HG03565 (cell line): ENCODE results near the gene TMEM164.

Source experiments
- ATAC-seq: cut with Tn5 transposase; IDR thresholded peaks from one replicate; pipeline ENCODE4 v1.9.1; 2021; ENCODE audit warnings: mild to moderate bottlenecking, moderate library complexity; ENCODE audit not compliant: unreplicated experiment

Gene TMEM164

DNA sequence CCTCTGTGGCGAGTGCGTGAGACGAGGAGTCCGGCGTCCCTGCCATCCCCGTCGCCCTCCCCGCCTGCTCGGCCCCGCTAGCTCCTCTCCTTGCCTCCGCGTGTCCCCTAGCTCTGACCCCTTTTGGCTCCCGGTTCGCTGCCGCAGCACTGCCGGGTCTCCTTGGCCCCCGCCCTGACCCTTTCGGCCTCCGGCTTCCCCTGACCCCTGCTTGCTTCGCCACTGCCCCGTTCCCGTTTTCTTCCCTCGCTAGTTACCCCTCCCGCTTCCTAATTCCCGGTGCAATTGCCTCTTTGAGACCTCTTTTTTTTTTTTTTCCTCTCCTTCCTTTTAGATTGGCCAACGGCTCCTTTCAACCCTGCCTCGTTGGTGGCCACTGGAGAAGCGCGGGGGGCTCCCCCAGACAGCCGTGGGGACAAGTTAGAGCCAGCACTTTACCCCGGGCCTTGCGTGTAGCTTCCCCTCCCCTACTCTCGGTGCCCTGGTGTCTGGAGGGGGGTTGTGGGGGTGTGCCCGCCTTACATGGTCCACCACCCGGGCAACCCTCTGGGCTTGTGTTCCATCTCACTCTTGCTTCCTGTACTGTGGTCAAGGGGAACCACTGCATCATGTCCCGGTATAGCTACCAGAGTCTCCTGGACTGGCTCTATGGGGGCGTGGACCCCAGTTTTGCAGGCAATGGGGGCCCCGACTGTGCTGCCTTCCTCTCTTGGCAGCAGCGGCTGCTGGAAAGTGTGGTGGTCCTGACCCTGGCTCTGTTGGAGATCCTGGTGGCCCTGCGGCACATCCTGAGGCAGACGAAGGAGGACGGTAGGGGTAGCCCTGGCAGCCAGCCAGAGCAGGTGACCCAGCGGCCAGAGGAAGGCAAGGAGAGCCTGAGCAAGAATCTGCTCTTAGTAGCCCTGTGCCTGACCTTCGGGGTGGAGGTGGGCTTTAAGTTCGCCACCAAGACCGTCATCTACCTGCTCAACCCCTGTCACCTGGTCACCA is 548 bp downstream of the TMEM164 start:
- no peak for ATAC-seq

DNA sequence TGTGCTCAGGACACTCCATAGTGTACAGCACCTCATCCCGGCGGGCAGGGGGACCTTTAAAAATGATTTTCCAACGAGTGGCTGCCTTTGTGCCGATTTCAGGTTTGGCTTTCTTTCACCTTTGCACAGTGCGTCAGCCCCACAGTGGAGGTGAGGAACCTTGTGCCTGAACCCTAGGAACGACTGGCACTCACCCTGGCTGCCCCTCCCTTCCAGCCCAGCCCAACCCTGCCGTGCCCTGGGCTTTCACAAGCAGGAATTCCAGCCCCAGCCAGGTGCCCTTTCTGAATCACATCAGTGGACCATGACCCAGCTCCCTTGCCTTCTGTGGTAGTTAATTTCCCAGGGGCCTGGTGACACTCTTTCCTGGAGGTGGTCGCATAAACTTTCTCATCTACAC is 1.3 kb downstream of the TMEM164 start:
- ATAC-seq: no peak

DNA sequence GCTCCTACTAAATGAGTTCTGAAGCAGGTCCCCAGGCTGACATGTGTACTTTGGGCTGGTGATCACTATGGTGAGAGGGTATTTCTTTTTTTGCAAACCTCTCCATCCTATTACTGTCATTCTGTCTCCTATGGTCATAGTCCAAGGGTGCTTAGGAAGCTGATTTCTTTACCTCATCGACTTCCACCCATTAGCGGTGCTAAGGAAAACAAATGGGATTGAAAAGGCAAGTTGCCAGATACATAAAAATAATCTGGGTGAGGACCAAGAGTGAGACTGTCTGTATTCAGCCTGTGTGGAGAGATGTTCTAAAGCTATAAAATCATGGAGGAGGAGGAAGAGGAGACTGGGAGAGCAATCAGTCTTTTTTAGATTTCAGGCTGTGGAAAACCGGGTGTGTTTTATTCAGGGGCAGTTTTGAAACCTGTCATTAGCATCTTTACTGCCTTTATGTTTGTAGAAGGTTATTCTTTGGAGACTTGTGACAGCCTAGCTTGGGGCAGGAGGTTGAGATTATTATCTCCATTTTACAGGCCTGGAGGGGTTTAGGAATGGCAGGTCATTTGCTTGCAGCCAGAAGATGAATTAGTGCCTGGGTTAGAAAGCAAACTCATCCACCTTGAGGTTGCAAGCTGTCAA is 1.9 kb downstream of the TMEM164 start:
- ATAC-seq: no peak

DNA sequence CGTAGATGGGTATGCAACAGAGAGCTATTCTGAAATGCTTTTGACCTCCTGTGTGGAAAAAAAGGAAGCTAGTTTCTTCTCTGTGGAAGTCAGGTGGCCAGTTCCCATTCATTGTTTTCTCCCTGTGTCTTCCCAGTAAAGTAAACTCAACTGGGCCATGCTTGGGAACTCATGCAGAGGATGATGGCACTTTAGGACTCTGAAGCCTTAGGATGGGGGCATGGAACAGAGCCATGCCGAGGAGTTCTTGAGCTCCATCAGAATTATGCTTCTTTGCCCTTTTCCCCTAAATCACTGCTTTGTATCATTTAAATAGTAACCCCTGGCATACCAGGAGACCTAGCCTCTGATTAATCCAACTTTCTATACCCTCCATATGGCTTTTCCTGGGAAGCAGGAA is 3.2 kb downstream of the TMEM164 start:
- ATAC-seq: no peak

DNA sequence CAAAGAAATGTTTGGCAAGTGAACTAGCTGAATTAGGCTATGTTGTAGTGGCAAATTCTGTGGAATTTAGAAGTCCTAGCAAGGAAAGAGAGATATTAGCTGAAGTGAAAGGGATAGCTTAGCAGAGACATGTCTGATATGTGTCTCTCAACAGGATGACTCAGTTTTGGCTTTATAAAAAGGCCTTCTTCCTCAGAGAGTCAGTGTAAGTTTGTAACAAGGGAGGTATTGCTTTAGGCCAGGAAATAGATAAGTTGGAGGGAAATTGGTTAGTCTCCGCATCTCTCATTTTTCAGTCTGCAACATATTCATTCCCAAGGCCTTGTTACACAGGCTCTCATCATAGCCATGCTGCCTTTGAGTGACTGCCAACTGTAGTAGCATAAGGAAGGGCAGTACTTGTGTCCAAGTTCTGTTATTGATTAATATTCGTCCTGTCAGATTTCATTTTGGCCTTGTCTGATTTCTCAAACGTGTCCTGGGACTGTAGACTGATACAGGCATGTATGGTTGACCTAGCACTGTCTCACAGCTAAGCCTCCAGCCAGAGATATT is 4.0 kb downstream of the TMEM164 start:
- ATAC-seq: no peak

DNA sequence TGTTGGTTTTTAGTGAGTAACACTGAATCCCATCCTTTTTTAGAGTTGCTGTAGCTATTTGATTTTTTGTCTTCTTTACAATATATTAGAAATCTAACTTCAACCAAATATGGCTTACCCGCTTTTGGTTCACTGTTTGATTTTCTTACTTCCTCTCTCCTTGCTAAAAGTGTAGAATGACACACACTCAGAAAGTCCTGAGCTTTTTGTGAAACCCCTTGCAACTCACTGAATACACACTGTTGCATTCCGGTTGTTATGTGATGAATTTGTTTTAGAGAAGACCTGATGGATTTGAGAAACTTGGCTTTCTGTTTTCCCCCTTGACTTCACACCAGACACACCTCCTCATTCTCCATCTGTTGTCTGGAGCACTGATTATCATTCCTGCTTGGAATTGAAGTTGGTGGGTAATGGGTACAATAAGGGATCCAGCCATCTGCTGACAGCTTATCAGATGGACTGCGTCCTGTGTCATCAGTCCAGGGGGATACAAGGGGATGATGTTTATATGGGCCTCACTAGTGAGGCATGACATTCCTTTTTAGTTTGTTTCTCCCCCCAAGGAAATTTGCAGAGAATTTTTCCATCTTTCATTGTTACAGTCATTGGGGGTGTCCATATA is 5.2 kb downstream of the TMEM164 start:
- ATAC-seq: no peak

DNA sequence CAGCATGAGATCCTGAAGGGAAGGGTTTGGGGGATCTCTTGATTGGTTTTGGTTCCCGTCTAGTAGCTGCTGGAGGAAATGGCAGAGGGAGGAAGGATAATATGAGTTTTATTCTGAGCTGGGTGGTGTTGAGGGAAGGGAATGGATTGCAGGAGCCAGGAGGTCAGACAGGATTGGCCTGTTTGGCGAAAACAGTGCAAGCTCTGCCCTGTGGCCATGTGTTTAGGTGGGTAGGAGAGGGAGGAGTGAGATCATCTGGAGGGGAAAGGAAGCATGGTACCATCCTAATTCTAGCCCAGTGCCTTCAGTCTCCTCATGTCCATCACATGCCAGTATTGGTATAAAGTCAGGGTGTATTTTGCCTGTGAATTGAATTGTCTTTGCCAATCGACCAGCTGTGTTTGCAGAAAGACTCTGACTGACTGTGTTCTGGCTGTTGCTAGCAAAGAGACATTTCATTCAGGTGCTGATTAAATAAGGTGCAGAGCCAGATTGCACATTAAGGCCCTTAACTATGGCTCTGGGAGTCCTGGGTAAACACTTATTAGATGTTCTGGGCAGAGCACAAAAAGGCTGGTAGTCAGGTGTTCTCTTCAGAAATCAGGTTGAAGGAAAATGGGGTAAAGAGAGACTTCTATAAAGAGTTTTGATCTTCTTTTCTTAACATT is 10.0 kb downstream of the TMEM164 start:
- no peak for ATAC-seq

DNA sequence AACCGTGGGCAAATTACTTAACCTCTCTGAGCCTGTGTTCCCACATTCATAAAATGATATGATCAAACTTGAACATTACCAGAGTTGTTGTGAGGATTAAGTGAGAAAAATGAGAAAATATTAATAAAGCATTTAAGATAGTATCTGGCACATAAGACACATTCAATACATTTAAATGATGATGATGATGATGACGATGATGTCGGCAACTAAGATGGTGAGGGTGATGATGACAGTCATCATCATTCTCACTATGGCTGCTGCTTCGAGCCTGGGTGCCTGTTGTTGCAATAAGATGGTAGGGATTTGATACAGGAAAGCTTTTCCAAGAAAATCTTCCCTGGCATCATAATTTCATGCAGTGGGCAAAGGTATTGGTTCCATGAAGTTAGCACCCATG is 11.1 kb downstream of the TMEM164 start:
- no peak for ATAC-seq

DNA sequence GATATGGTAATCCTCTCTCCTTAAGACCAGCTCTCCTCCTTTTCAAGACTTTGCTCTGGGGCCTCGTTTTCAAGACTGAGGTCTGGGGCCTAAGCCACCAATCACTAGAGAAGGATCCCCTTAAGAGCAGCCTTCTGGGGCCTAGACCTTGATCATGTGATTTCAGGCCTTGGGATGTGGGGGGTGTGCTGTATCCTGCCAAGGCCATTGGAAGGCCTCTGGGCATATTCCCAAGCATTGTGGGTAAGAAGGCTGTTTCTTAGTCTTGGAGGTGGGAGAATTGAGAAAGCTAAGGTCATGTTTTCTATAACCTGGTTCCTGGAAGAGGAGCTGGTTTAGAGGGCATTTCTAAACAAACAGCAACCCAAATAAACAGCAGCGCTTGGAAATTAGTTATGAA is 12.1 kb downstream of the TMEM164 start:
- ATAC-seq: no peak

DNA sequence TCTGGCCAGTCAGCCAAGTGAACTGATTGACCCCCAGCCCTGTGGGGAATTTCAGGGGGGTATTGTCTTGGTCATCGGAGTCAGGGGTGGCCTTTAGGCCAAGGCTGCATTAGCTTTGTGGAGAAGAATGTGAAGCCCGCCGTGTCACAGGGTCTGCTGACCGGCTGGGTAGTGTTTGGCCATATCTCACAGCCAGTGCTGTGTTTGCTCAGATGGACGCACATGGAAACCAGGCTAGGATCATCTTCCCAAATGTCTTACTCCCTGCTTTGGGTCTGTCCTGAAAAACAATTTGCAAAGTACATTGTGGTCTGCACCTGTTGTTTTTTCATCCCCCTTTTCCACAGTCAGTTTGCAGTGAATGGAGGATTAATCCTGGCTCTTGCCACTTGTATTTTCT is 13.0 kb downstream of the TMEM164 start:
- no peak for ATAC-seq

DNA sequence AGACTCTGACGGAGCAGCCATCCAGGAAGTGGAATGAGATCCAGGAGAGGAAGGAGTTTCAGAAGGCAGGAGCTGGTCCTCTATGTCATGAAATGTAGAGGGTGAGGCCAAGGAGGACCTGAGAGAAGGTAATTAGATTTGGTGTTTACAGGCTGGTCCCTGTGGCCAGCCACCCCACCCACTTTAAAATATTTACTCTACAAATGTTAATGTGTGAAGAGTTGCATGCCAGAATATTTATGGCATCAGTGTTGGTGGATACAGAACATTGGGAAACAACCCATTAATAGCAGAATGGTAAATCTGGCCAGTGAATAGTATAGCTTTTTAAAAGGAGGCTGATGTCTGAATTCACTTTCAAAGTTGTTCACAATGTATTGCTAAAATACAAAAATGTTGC is 17.6 kb downstream of the TMEM164 start:
- no peak for ATAC-seq

DNA sequence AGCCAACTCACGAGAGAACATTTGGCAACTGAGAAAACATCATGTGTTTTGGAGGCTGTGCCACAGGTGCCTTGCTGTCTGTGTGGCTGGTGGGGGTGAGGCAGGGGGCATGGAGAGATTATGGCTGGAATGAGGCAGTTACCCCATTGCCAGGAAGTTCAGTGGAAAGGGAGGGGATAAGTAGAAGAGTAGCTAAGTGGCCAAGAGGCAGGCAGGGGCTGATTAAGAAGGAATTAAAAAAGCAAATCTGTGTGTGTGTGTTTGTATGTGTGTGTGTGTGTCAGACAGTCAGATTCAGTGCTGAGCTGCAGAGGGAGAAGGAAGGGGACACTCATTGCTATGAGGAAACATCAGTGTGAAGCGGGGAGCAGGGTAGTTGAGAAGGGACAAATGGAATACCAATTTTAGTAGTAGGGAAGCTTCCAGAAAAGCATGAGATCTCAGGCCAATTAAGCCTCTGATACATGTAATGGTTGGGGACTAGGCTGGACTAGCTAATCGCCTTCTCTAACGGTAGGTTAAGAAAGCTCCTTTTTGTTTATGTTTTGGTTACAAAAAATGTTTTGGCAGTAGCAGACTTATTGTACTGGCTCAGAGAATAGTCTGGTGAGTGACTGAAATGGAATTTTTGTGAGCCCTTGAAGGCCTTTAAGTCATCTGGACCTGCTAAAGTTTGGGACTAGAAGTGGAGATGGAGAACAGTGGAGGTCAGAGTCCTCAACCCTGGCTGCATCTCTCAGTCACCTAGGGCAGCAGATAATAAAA is 18.5 kb downstream of the TMEM164 start:
- ATAC-seq: no peak

DNA sequence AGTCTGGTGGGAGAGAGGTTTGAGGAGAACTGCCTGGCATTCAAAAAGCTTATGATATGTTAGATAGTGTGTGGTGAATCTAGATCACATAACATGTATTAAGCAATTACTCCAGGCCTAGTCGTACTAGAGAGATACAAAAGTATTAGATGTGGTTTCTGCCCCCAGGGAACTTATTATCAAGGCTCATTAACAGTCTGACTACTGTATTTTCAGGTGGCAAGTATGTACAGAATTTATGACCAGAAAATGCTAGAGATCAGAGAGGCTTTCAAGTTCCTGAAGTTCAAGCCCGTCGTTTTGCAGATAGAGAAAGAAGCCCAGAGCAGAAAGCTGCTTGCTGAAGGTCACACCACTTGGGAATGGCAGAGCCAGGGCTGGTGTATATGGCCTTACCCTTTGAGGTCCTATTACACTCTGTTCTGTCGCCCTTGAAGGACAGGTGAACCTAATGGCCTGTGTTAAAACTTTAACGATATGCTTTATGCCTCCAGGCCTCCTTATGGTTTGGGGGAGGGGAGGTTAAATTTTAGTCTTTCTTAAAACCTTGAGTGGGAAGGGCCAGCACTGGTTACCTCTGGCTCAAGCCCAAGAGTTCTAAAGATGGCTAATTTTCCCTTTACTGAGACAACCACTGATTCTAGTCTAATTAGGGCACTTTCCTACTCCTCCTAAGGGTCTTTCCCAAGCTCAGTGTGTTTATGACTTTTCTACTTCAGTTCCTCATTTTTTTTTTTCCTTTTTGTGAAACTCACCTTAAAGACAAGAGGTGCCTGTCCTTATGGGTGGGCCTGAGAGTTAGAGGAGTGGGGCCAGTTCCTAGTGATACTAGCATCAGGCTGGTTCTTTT is 19.9 kb downstream of the TMEM164 start:
- ATAC-seq: no peak

DNA sequence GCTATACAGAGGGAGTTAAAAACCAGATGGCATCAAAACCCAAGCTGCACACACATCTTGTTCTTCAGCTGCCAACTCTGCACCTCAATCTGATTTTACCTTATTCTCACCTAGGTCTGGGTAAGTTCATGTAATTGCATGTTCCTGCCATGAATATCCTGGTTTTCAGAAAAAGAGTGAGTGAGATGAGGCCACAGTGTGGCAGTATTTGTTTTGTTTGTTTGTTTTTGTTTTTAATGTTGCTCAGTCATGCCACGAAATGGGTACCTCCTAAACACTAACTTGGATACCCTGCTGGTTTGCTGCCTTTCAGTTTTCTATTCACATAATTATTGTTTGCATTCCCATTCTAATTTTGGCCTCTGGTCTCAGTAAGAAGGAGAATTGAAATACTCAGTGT is 22.5 kb downstream of the TMEM164 start:
- ATAC-seq: no peak

DNA sequence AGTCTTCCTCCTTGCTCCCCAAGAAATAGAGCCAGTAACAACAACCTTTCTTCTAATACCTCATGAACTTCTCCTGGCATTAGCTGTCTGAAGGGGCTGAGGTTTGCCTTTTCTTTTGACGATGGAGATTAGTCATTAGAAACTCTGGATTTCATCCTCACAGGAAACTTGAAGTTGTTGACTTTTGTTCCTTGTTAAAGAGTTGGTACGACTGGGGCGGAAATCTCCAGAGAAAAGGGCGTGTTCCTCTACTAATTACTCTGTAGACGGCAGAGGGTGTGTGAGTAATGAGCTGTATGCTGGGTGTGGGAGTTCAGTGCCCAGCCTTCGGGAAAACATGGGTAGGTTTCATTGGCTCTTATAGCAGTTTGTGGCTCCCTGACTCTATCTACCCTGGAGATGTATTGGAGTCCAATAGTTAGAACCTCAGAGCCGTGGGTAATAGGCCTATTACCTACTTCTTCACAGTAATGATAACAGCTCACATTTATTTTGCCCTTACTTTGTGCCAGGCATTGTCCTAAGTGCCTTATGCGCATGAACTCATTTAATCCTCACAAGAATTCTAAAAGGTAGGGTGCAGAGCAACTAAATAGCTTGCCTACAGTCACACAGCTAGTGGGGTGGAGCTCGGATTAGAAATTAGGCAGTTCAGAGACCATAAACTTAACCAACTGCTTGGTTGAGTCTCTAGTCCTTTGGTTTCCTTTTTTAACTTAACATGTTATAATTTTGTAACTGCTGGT is 23.4 kb downstream of the TMEM164 start:
- no peak for ATAC-seq

DNA sequence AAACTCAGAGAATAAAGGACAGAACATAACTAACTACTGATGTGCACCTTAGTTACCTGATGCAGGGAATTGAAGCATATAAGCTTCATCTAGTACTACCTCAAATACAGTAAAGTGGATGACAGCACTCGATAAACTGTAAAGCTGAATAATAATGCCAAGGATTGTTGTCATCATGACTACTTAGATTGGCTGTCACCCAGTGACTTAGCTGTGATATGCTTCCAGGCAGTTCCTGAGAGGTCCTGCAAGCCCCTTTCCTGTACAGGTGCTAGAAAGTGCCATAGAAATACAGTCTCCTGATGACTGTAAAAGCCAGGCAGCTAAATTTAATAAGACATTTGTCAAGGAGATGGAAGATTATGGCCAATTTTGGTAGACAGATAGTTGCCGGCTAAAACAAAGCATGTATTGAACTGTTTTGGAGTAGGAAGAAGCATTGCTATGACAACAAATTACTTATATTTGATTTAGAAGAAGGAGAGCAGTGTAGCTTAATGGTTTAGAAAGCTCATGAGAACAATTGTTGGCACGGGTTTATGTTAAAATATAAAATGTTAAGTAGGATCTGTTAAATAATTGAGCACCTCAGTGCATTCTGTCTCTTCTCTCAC is 29.7 kb downstream of the TMEM164 start:
- ATAC-seq: no peak

DNA sequence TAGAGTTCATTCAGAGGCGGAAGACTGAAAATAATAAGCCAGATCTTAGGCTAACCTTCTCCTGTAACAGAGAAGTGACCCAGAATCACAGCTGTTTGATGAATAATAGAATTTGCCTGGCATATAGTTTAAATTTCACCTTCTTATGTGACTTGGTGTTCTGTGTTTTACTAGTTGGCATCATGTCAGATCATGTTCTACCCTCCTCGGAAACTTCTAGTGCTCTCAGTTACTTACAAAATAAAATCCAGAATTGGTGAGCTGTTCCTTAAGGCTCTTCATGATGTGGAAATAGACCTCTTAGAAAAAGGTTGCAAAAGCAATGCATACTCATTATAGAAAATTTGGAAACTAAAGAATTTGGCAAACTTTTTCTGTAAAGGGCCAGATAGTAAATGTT is 31.1 kb downstream of the TMEM164 start:
- ATAC-seq: no peak
